Smooth muscle cell (in vitro differentiated cells): Measurements from ENCODE around the gene TMEM161A. TPM values are rescaled to one million over a fixed set of nuclear protein-coding genes. Genes with fewer than 3 reads are reported as not detected.

ENCODE experiments used
- DNase-seq: peaks from one replicate; lab custom pipeline; 2025; ENCODE audit not compliant: unreplicated experiment; lab: John Stamatoyannopoulos, UW
- H2AFZ ChIP-seq: fragments of 200-600 bp; sonication (generic); 2 replicates; pipeline ENCODE4 v1.6.0; 2016; ENCODE audit warnings: antibody characterized with exemption, low read depth, mild to moderate bottlenecking
- H3F3A ChIP-seq: fragments of 200-600 bp; sonication (generic); 2 replicates; pipeline ENCODE4 v1.6.0; 2017; ENCODE audit warnings: antibody characterized with exemption, low read depth
- H3K27ac ChIP-seq: fragments of 200-600 bp; sonication (generic); 2 replicates; pipeline ENCODE4 v1.5.1; 2016; ENCODE audit warnings: low read depth, mild to moderate bottlenecking
- H3K27me3 ChIP-seq: fragments of 200-600 bp; sonication (generic); 2 replicates; pipeline ENCODE4 v1.6.1; 2016; ENCODE audit warnings: low read depth, mild to moderate bottlenecking
- H3K36me3 ChIP-seq: fragments of 200-600 bp; sonication (generic); 2 replicates; pipeline ENCODE4 v1.5.1; 2016; ENCODE audit warnings: low read depth
- H3K4me1 ChIP-seq: fragments of 200-600 bp; sonication (generic); 2 replicates; pipeline ENCODE4 v1.5.1; 2016; ENCODE audit warnings: low read depth
- H3K4me2 ChIP-seq: fragments of 200-600 bp; sonication (generic); 2 replicates; pipeline ENCODE4 v1.6.0; 2016; ENCODE audit warnings: mild to moderate bottlenecking
- H3K4me3 ChIP-seq: fragments of 200-600 bp; sonication (generic); 2 replicates; pipeline ENCODE4 v1.5.1; 2016; ENCODE audit warnings: mild to moderate bottlenecking
- H3K79me2 ChIP-seq: fragments of 200-600 bp; sonication (generic); 2 replicates; pipeline ENCODE4 v1.6.0; 2016; ENCODE audit warnings: low read depth, mild to moderate bottlenecking
- H3K9ac ChIP-seq: fragments of 200-600 bp; sonication (generic); 2 replicates; pipeline ENCODE4 v1.6.0; 2016; ENCODE audit warnings: low read depth
- H3K9me3 ChIP-seq: fragments of 200-600 bp; sonication (generic); replicated peaks from 2 replicates; pipeline ENCODE4 v1.5.1; 2016; ENCODE audit warnings: low read depth
- H4K20me1 ChIP-seq: fragments of 200-600 bp; sonication (generic); 2 replicates; pipeline ENCODE4 v1.6.0; 2016; ENCODE audit warnings: low read depth
- CTCF ChIP-seq: fragments of 200-600 bp; sonication (generic); IDR thresholded peaks from 2 replicates; pipeline ENCODE4 v1.5.1; 2017; ENCODE audit warnings: borderline replicate concordance, mild to moderate bottlenecking, antibody characterized with exemption; ENCODE audit not compliant: insufficient read depth, poor library complexity, severe bottlenecking
- WGBS: methylation state at CpG from one replicate; pipeline ENCODE4 v1.1.7; 2016; ENCODE audit warnings: low lambda C conversion rate; 5-methylcytosine and 5-hydroxymethylcytosine counted together
- polyA plus RNA-seq: library from polyadenylated mRNA; unstranded; fragments of >200 nt; fragmentation: Nextera tagmentation; extraction: Ambion mirVana; gene quantifications from 2 replicates; pipeline ENCODE4 v1.2.1, GENCODE V29; 2016
- total RNA-seq: library from RNA; depleted of rRNA; stranded (reverse); fragments of >200 nt; gene quantifications from 2 replicates; pipeline ENCODE4 v1.2.3, GENCODE V29; 2014

Gene TMEM161A
- total and polyA plus RNA-seq, 2 experiments from 2014 or later, result 30.3 to 47.8 TPM

- no peak for DNase-seq
- H3K27me3 ChIP-seq, result no peaks in the 10 kb centered on the region
- H2AFZ ChIP-seq, result no peak overlapping the region
- peaks cover 3% of the 10 kb centered on the region for H4K20me1 ChIP-seq
- no peak overlapping the region for H3K4me2 ChIP-seq
- no peak for TF ChIP-seq CTCF
- no peak overlapping the region for H3K4me3 ChIP-seq
- peaks cover 3% of the 10 kb centered on the region for H3K4me1 ChIP-seq
- 65% methylated on average over 7 of the region's 7 CpGs for WGBS
- H3K9me3 ChIP-seq, result no peaks in the 10 kb centered on the region
- H3K79me2 ChIP-seq, result no peaks in the 10 kb centered on the region
- no peak overlapping the region for H3K9ac ChIP-seq
- no peaks in the 10 kb centered on the region for H3K36me3 ChIP-seq
- no peak overlapping the region for H3K27ac ChIP-seq
- no peaks in the 10 kb centered on the region for H3F3A ChIP-seq
Observed at GRCh38 chr19:19113040-19113626, 25.1 kb downstream of the TMEM161A start.

- no peak for TF ChIP-seq CTCF
- Histone ChIP-seq H3K4me1 (peaks cover 3% of the 10 kb centered on the region), H3K9ac (no peak overlapping the region), H3K9me3 (no peaks in the 10 kb centered on the region), H4K20me1 (peaks cover 3% of the 10 kb centered on the region), H3K27me3 (no peaks in the 10 kb centered on the region), H3K4me2 (no peak overlapping the region), H3K27ac (no peak overlapping the region), H3K36me3 (no peaks in the 10 kb centered on the region), H3K4me3 (no peak overlapping the region), H2AFZ (no peak overlapping the region), H3F3A (no peaks in the 10 kb centered on the region), H3K79me2 (no peaks in the 10 kb centered on the region)
- no peak for DNase-seq
- 95% methylated on average over 9 of the region's 9 CpGs for WGBS
Observed at GRCh38 chr19:19111967-19112580, 26.2 kb downstream of the TMEM161A start.

- H3K79me2 ChIP-seq, result no peaks in the 10 kb centered on the region
- 88% methylated on average over 11 of the region's 15 CpGs for WGBS
- no peak for DNase-seq
- no peak for TF ChIP-seq CTCF
- no peaks in the 10 kb centered on the region for H3K36me3 ChIP-seq
- peaks cover 3% of the 10 kb centered on the region for H4K20me1 ChIP-seq
- H2AFZ ChIP-seq, result no peak overlapping the region
- H3F3A ChIP-seq, result no peaks in the 10 kb centered on the region
- H3K27ac ChIP-seq, result no peak overlapping the region
- no peaks in the 10 kb centered on the region for H3K27me3 ChIP-seq
- no peak overlapping the region for H3K9ac ChIP-seq
- no peak overlapping the region for H3K4me2 ChIP-seq
- H3K4me3 ChIP-seq, result no peak overlapping the region
- H3K4me1 ChIP-seq, result peaks cover 5% of the 10 kb centered on the region
- no peaks in the 10 kb centered on the region for H3K9me3 ChIP-seq
Observed at GRCh38 chr19:19111136-19111835, 27.0 kb downstream of the TMEM161A start.
